HG02642 (cell line): Measurements from ENCODE around the gene TOMM34.

ENCODE experiments used
- ATAC-seq: cut with Tn5 transposase; IDR thresholded peaks from one replicate; pipeline ENCODE4 v1.9.1; 2021; ENCODE audit warnings: mild to moderate bottlenecking; ENCODE audit not compliant: unreplicated experiment, poor library complexity

The TOMM34 gene

GRCh38 chr20:44897133-44897532, 63.1 kb downstream of the TOMM34 start:
- ATAC-seq: no peak

- ATAC-seq: no peak
These were observed 63.6 kb downstream of the TOMM34 start for GRCh38 chr20:44896583-44896982.

- no peak for ATAC-seq
These were observed 65.2 kb downstream of the TOMM34 start for GRCh38 chr20:44894959-44895358.
